IMR-90 (cell line): ENCODE data around the gene PHLPP2. TPM values are rescaled to one million over a fixed set of nuclear protein-coding genes. Genes with fewer than 3 reads are reported as not detected.

Source experiments
- ATAC-seq: fragments of 200-7000 bp; cut with Tn5 transposase; 2 replicates; pipeline ENCODE4 v1.9.1; 2020; ENCODE audit warnings: low read depth, mild to moderate bottlenecking, moderate library complexity
- BruUV-seq: library from RNA; stranded (reverse); fragments of 400-500 nt; replicated peaks from 2 replicates; lab custom pipeline; 2021; lab: Mats Ljungman, UMichigan
- CTCF ChIA-PET: fragments of 300-600 bp; formaldehyde crosslinking; extraction: SDS; loops from one replicate; lab custom pipeline; 2021; ENCODE audit warnings: antibody characterized with exemption; lab: Yijun Ruan, JAX
- POLR2A ChIA-PET: fragments of 300-600 bp; sonication (Branson Sonifier 250); formaldehyde crosslinking; loops from one replicate; lab custom pipeline; 2022; ENCODE audit warnings: antibody characterized with exemption; ENCODE audit not compliant: unreplicated experiment; lab: Charles Lee
- DNase-seq: peaks from one replicate; pipeline ENCODE4 v3.0.0; 2013
- H2AFZ ChIP-seq: replicated peaks from 2 replicates; pipeline ENCODE3; 2013; ENCODE audit warnings: low read length, mild to moderate bottlenecking; ENCODE audit not compliant: poor library complexity
- H2AK5ac ChIP-seq: 2 replicates; pipeline ENCODE4 v1.6.1; 2013; ENCODE audit warnings: low read depth, low read length, inconsistent platforms
- H2AK9ac ChIP-seq: replicated peaks from 2 replicates; pipeline ENCODE3; 2013; ENCODE audit warnings: mild to moderate bottlenecking, low read depth, low read length, moderate library complexity; ENCODE audit not compliant: poor library complexity
- H2BK120ac ChIP-seq: 2 replicates; pipeline ENCODE4 v1.6.1; 2013; ENCODE audit warnings: low read depth, low read length, inconsistent platforms
- H2BK15ac ChIP-seq: 3 replicates; pipeline ENCODE4 v1.6.1; 2013; ENCODE audit warnings: low read depth, low read length, inconsistent platforms
- H2BK20ac ChIP-seq: 2 replicates; pipeline ENCODE4 v1.6.1; 2013; ENCODE audit warnings: low read depth, mild to moderate bottlenecking, inconsistent platforms, low read length, moderate library complexity
- H2BK5ac ChIP-seq: 2 replicates; pipeline ENCODE4 v1.6.1; 2013; ENCODE audit warnings: mild to moderate bottlenecking, low read depth, low read length, inconsistent platforms; ENCODE audit not compliant: poor library complexity, severe bottlenecking
- H3K14ac ChIP-seq: replicated peaks from 2 replicates; pipeline ENCODE4 v1.6.1; 2013; ENCODE audit warnings: low read depth, low read length, inconsistent platforms
- H3K18ac ChIP-seq: 2 replicates; pipeline ENCODE4 v1.6.1; 2013; ENCODE audit warnings: low read depth, low read length, control low read depth
- H3K23ac ChIP-seq: 2 replicates; pipeline ENCODE4 v1.6.1; 2013; ENCODE audit warnings: low read depth, low read length, inconsistent platforms
- H3K27ac ChIP-seq: 2 replicates; pipeline ENCODE4 v1.5.1; 2013; ENCODE audit warnings: mild to moderate bottlenecking, control low read depth, low read length; ENCODE audit not compliant: insufficient read depth
- H3K27me3 ChIP-seq: 2 replicates; pipeline ENCODE4 v1.6.1; 2013; ENCODE audit warnings: low read length; ENCODE audit not compliant: control insufficient read depth, insufficient read depth
- H3K36me3 ChIP-seq: 2 replicates; pipeline ENCODE4 v1.6.1; 2013; ENCODE audit warnings: low read length, mixed read lengths; ENCODE audit not compliant: control insufficient read depth, insufficient read depth
- H3K4ac ChIP-seq: 2 replicates; pipeline ENCODE4 v1.6.1; 2013; ENCODE audit warnings: low read depth, low read length, inconsistent platforms
- H3K4me1 ChIP-seq: 2 replicates; pipeline ENCODE4 v1.6.1; 2013; ENCODE audit warnings: low read length, mixed read lengths; ENCODE audit not compliant: control insufficient read depth, insufficient read depth
- H3K4me2 ChIP-seq: 2 replicates; pipeline ENCODE4 v1.6.1; 2013; ENCODE audit warnings: low read depth, mild to moderate bottlenecking, control low read depth, low read length, moderate library complexity
- H3K4me3 ChIP-seq: 2 replicates; pipeline ENCODE4 v1.5.1; 2013; ENCODE audit warnings: low read depth, mild to moderate bottlenecking, control low read depth, low read length, moderate library complexity; ENCODE audit not compliant: insufficient read depth
- H3K56ac ChIP-seq: 2 replicates; pipeline ENCODE4 v1.6.1; 2013; ENCODE audit warnings: low read length, inconsistent platforms; ENCODE audit not compliant: insufficient read depth; ENCODE audit errors: extremely low read depth
- H3K79me1 ChIP-seq, 2 experiments: 2 replicates each; pipeline ENCODE4 v1.6.1; 2013; ENCODE audit warnings: low read length in 2 of 2, inconsistent platforms in 1 of 2, low read depth in 1 of 2
- H3K9ac ChIP-seq: 2 replicates; pipeline ENCODE4 v1.6.1; 2013; ENCODE audit warnings: low read depth, low read length, control low read depth
- H3K9me1 ChIP-seq: 2 replicates; pipeline ENCODE4 v1.6.1; 2013; ENCODE audit warnings: low read length, inconsistent platforms; ENCODE audit not compliant: insufficient read depth
- H3K9me3 ChIP-seq: 2 replicates; pipeline ENCODE4 v1.6.1; 2013; ENCODE audit warnings: low read length; ENCODE audit not compliant: control insufficient read depth, insufficient read depth
- H4K20me1 ChIP-seq: 2 replicates; pipeline ENCODE4 v1.6.1; 2013; ENCODE audit warnings: low read length, inconsistent platforms; ENCODE audit not compliant: insufficient read depth
- H4K5ac ChIP-seq: 2 replicates; pipeline ENCODE4 v1.6.1; 2013; ENCODE audit warnings: mild to moderate bottlenecking, low read depth, low read length, control low read depth
- H4K8ac ChIP-seq, 2 experiments: 2 replicates each; pipeline ENCODE4 v1.6.1; 2013; ENCODE audit warnings: low read depth in 2 of 2, low read length in 2 of 2, control low read depth in 1 of 2, inconsistent platforms in 1 of 2
- H4K91ac ChIP-seq: 2 replicates; pipeline ENCODE4 v1.6.1; 2013; ENCODE audit warnings: low read depth, low read length, inconsistent platforms; ENCODE audit not compliant: insufficient read depth
- BHLHE40 ChIP-seq: fragments of 150-350 bp; IDR thresholded peaks from 2 replicates; pipeline ENCODE4 v1.6.1; 2016; ENCODE audit warnings: mild to moderate bottlenecking, low read depth, low read length
- POLR2A ChIP-seq: IDR thresholded peaks from 2 replicates; pipeline ENCODE4 v1.6.1; 2012; ENCODE audit warnings: mild to moderate bottlenecking, low read depth, low read length
- USF2 ChIP-seq: fragments of 150-350 bp; IDR thresholded peaks from 2 replicates; pipeline ENCODE4 v1.6.1; 2017; ENCODE audit warnings: mild to moderate bottlenecking, antibody characterized with exemption, low read length, low read depth
- WGBS, 2 experiments: methylation state at CpG; one replicate each; pipeline versions ENCODE4 v1.1.5 to v1.1.7; 2013; ENCODE audit warnings: missing lambda C conversion rate in 2 of 2; ENCODE audit not compliant: insufficient read length in 1 of 2; ENCODE audit errors: extremely low coverage in 2 of 2; 5-methylcytosine and 5-hydroxymethylcytosine counted together
- dilution Hi-C: fragments of 300-500 bp; cut with HindIII; formaldehyde crosslinking; loops from one replicate; pipeline ENCODE4 v1.14.3; 2018; ENCODE audit warnings: low sequenced_read_pairs; ENCODE audit not compliant: unreplicated experiment
- in situ Hi-C: fragments of 300-500 bp; cut with MboI; formaldehyde crosslinking; loops from 3 replicates; pipeline ENCODE4 v1.14.3; 2019; ENCODE audit warnings: low sequenced_read_pairs, inconsistent platforms, mixed read lengths
- intact Hi-C: fragments of 100-400 bp; cut with micrococcal nuclease; formaldehyde crosslinking; loops from 2 replicates; pipeline ENCODE4 v1.10.0; 2022
- polyA plus RNA-seq, 3 experiments: library from polyadenylated mRNA; depleted of rRNA; stranded (reverse); fragments of >200 nt; gene quantifications; 2 replicates each; pipeline ENCODE4 v1.2.3, GENCODE V29; 2012; ENCODE audit warnings: low replicate concordance in 1 of 3
- total RNA-seq: library from RNA; depleted of rRNA; stranded (reverse); fragments of >200 nt; gene quantifications from 2 replicates; pipeline ENCODE4 v1.2.3, GENCODE V29; 2012

The PHLPP2 gene
- total and polyA plus RNA-seq, 2 of the 4 experiments (the other 2 are of a cell fraction): 6.8 to 10.2 TPM

- intact Hi-C loops: no loop called here
- H3K14ac ChIP-seq: no peak overlapping the region
- no peak overlapping the region for H2BK120ac ChIP-seq
- H3K18ac ChIP-seq: no peak overlapping the region
- no peak overlapping the region for H4K91ac ChIP-seq
- no peaks in the 10 kb centered on the region for H3K9me1 ChIP-seq
- H4K5ac ChIP-seq: no peak overlapping the region
- TF ChIP-seq USF2 (no peak), BHLHE40 (no peak), POLR2A (no peak)
- no peak overlapping the region for H3K56ac ChIP-seq
- H3K4me1 ChIP-seq: peaks cover 6% of the 10 kb centered on the region
- H2BK5ac ChIP-seq: no peak overlapping the region
- no peak overlapping the region for H3K4ac ChIP-seq
- no peak overlapping the region for H3K4me2 ChIP-seq
- H2AK5ac ChIP-seq: no peak overlapping the region
- H3K9ac ChIP-seq: no peak overlapping the region
- WGBS, 2 experiments: no CpG with 5 or more reads among the region's 2 CpGs
- CTCF ChIA-PET: interaction anchor here (1.0 kb wide), 1 partner anchor 140 kb away, joined by 3 read pairs; no protein-coding TSS in a partner anchor
- peaks cover 10% of the 10 kb centered on the region; the same call in 1 of the 2 replicates for H4K20me1 ChIP-seq
- no TSS peak for BruUV-seq
- peaks cover 21 to 37% of the 10 kb centered on the region in 2 experiments for H3K79me1 ChIP-seq
- H3K36me3 ChIP-seq: no peaks in the 10 kb centered on the region
- H2AK9ac ChIP-seq: no peak overlapping the region
- H3K27ac ChIP-seq: no peak overlapping the region
- POLR2A ChIA-PET: no interaction called here
- DNase-seq (no peak), ATAC-seq (no peak)
- no peak overlapping the region for H2BK20ac ChIP-seq
- H2AFZ ChIP-seq: no peak overlapping the region
- dilution Hi-C loops: no loop called here
- H3K9me3 ChIP-seq: no peaks in the 10 kb centered on the region
- H3K4me3 ChIP-seq: no peak overlapping the region
- H3K27me3 ChIP-seq: no peaks in the 10 kb centered on the region
- no peak overlapping the region for H3K23ac ChIP-seq
- in situ Hi-C loops: no loop called here
- H2BK15ac ChIP-seq: no peak overlapping the region
- H4K8ac ChIP-seq: no peak overlapping the region
Observed at GRCh38 chr16:71706046-71706445, 18.5 kb downstream of the PHLPP2 start.
